Measurements from ENCODE around the gene PYDC2. TPM values are rescaled to one million over a fixed set of nuclear protein-coding genes. Genes with fewer than 3 reads are reported as not detected.

PYDC2 gene
- total RNA-seq, 1 experiment from 2014 or later: not detected

DNA sequence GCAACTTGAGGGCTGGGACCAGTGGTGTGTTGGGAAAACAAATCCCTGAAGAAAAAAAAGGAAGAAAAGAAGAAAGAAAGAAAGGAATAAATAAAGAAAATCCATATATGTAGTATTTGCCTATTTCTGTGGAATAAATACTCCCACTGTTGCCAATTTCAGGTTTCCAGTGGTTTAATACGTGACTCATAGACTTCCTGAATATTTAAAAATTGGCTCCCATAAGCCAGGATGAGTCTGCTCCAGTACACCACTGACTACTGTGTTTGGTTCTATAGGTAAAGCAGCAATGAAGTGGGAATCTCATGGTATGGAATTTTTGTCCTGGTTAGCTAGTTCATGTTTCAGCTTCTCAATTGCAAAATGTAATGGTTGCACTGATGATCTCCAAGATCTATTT, 31.6 kb downstream of the PYDC2 start:
- no peak overlapping the region for H3K14ac ChIP-seq (ENCODE audit: insufficient read depth, low read length)
- no peak overlapping the region for H2BK20ac ChIP-seq (ENCODE audit: low read depth, low read length, poor library complexity, severe bottlenecking)
- DNase-seq: no peak
- H4K5ac ChIP-seq (ENCODE audit: insufficient read length, low read depth, low read length): no peak overlapping the region
- no peak overlapping the region for H3T11ph ChIP-seq (ENCODE audit: low read length)
- H4K20me1 ChIP-seq (ENCODE audit: control insufficient read depth, insufficient read depth, insufficient read length): no peaks in the 10 kb centered on the region
- H3K27me3 ChIP-seq (ENCODE audit: insufficient read depth, low read length): no peaks in the 10 kb centered on the region
- no peaks in the 10 kb centered on the region for H3K79me1 ChIP-seq (ENCODE audit: insufficient read depth, low read depth, low read length, poor library complexity, severe bottlenecking)
- H3K4me1 Mint-ChIP-seq: peaks cover 0 to 6% of the 10 kb centered on the region in 2 experiments; a peak in 1 of 4 replicates
- no peak overlapping the region for H2BK15ac ChIP-seq (ENCODE audit: low read depth, low read length)
- H3K27ac Mint-ChIP-seq: no peak overlapping the region
- no peak overlapping the region for H4K91ac ChIP-seq (ENCODE audit: insufficient read length, low read depth, low read length)
- H3K23ac ChIP-seq (ENCODE audit: insufficient read length, low read depth, low read length): no peak overlapping the region
- no peak overlapping the region for H3K18ac ChIP-seq (ENCODE audit: insufficient read length, low read depth, low read length)
- WGBS (ENCODE audit: extremely low coverage, insufficient read length, low lambda C conversion rate): no CpG with 5 or more reads among the region's 1 CpG
- no peak overlapping the region for H2AK5ac ChIP-seq (ENCODE audit: insufficient read length, low read length)
- H3K9me3 Mint-ChIP-seq: no peaks in the 10 kb centered on the region
- no peak overlapping the region for H2BK12ac ChIP-seq (ENCODE audit: insufficient read length, low read depth, low read length)
- no peak overlapping the region for H4K8ac ChIP-seq (replicated peaks; ENCODE audit: insufficient read length, low read depth, low read length)
- H3K23me2 ChIP-seq (ENCODE audit: insufficient read length, low read depth, low read length, poor library complexity, severe bottlenecking): no peaks in the 10 kb centered on the region
- no peak overlapping the region for H2BK5ac ChIP-seq (ENCODE audit: insufficient read length, low read length)
- H3K27ac ChIP-seq (ENCODE audit: insufficient read length, low read depth, low read length): no peak overlapping the region
- H2AFZ ChIP-seq (ENCODE audit: low read length): no peak overlapping the region
- no peaks in the 10 kb centered on the region for H3K36me3 Mint-ChIP-seq (ENCODE audit: insufficient read depth in 1 of 3, low read depth in 3 of 3)
- H3K9ac ChIP-seq (ENCODE audit: extremely low read depth, insufficient read length, low read length): no peak overlapping the region
- TF ChIP-seq, protein P1, sequence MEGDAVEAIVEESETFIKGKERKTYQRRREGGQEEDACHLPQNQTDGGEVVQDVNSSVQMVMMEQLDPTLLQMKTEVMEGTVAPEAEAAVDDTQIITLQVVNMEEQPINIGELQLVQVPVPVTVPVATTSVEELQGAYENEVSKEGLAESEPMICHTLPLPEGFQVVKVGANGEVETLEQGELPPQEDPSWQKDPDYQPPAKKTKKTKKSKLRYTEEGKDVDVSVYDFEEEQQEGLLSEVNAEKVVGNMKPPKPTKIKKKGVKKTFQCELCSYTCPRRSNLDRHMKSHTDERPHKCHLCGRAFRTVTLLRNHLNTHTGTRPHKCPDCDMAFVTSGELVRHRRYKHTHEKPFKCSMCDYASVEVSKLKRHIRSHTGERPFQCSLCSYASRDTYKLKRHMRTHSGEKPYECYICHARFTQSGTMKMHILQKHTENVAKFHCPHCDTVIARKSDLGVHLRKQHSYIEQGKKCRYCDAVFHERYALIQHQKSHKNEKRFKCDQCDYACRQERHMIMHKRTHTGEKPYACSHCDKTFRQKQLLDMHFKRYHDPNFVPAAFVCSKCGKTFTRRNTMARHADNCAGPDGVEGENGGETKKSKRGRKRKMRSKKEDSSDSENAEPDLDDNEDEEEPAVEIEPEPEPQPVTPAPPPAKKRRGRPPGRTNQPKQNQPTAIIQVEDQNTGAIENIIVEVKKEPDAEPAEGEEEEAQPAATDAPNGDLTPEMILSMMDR (conservative IDR thresholded peaks at IDR 0.05): no peak
- no peaks in the 10 kb centered on the region for H3K79me2 ChIP-seq (ENCODE audit: insufficient read depth, low read length)
- H3K27me3 Mint-ChIP-seq (ENCODE audit: low read depth): no peaks in the 10 kb centered on the region
- no peak overlapping the region for H3K4me2 ChIP-seq (ENCODE audit: insufficient read depth, insufficient read length, low read length)
- H3K4ac ChIP-seq (ENCODE audit: low read depth, low read length): no peak overlapping the region
- H3K9me3 ChIP-seq (ENCODE audit: control insufficient read depth, low read depth, low read length): no peaks in the 10 kb centered on the region
- H3K4me1 ChIP-seq (ENCODE audit: insufficient read depth, low read length): no peaks in the 10 kb centered on the region
- no peak overlapping the region for H3K56ac ChIP-seq (ENCODE audit: insufficient read length, low read depth, low read length)
- H2BK120ac ChIP-seq (ENCODE audit: low read depth, low read length, poor library complexity, severe bottlenecking): no peak overlapping the region
- H3K4me3 Mint-ChIP-seq: no peak overlapping the region
